K562 (cell line): Measurements from ENCODE around the gene ZDHHC3. TPM values are rescaled to one million over a fixed set of nuclear protein-coding genes. Genes with fewer than 3 reads are reported as not detected.

ENCODE experiments used
- ADNP ChIP-seq: fragments of 200-800 bp; sonication (Bioruptor generic); IDR thresholded peaks from 2 replicates; pipeline ENCODE4 v1.6.1; 2016; ENCODE audit warnings: missing genetic modification characterization, missing compliant biosample characterization
- CBX1 ChIP-seq: sonication (generic); IDR thresholded peaks from 2 replicates; pipeline ENCODE4 v1.6.1; 2016; ENCODE audit warnings: antibody characterized with exemption, low read depth, mild to moderate bottlenecking
- CBX3 ChIP-seq, 2 experiments: IDR thresholded peaks; 1 replicate in 1 of 2; 2 replicates in 1 of 2; pipeline ENCODE4 v1.6.1; 2012; ENCODE audit warnings: inconsistent platforms in 2 of 2, low read length in 2 of 2, borderline replicate concordance in 1 of 2, control low read depth in 1 of 2
- CUX1 ChIP-seq: fragments of 200-800 bp; sonication (Bioruptor generic); IDR thresholded peaks from 2 replicates; pipeline ENCODE4 v1.6.1; 2016; ENCODE audit warnings: missing genetic modification characterization, missing compliant biosample characterization
- FOXK2 ChIP-seq, 2 experiments: fragments of 450-650 bp; IDR thresholded peaks in 1 of 2; conservative IDR thresholded peaks in 1 of 2; 2 replicates each; pipeline ENCODE4 v1.6.1; 2016; ENCODE audit warnings: low read depth in 2 of 2, mild to moderate bottlenecking in 1 of 2
- HDAC1 ChIP-seq, 2 experiments: fragments of 450-650 bp; IDR thresholded peaks; 2 replicates each; pipeline ENCODE4 v1.6.1; 2016 to 2017; ENCODE audit warnings: inconsistent platforms in 1 of 2, mild to moderate bottlenecking in 1 of 2, moderate library complexity in 1 of 2
- HLTF ChIP-seq: fragments of 450-650 bp; IDR thresholded peaks from 2 replicates; pipeline ENCODE4 v1.6.1; 2016
- HOXB6 ChIP-seq: fragments of 250-450 bp; sonication (Bioruptor Pico); IDR thresholded peaks from 2 replicates; pipeline ENCODE4 v1.5.1; 2022; ENCODE audit warnings: mild to moderate bottlenecking, borderline replicate concordance
- MYNN ChIP-seq, 2 experiments: sonication (generic); formaldehyde crosslinking in 1 of 2; IDR thresholded peaks; 2 replicates each; pipeline versions ENCODE4 v1.5.0 to v1.6.1; 2016 to 2020; ENCODE audit warnings: antibody characterized with exemption in 1 of 2, missing genetic modification reagents in 1 of 2
- NR2F6 ChIP-seq: fragments of 450-650 bp; formaldehyde crosslinking; IDR thresholded peaks from 2 replicates; pipeline ENCODE4 v1.4.0; 2020; ENCODE audit warnings: mild to moderate bottlenecking
- RCOR1 ChIP-seq, 2 experiments: IDR thresholded peaks; 2 replicates each; pipeline ENCODE4 v1.6.1; 2012; ENCODE audit warnings: low read depth in 2 of 2, low read length in 2 of 2, borderline replicate concordance in 1 of 2, improper control_type of control experiment in 1 of 2
- SMARCA4 ChIP-seq: fragments of 450-650 bp; IDR thresholded peaks from 2 replicates; pipeline ENCODE4 v1.6.1; 2016
- SOX6 ChIP-seq: fragments of 450-650 bp; IDR thresholded peaks from 2 replicates; pipeline ENCODE4 v1.6.1; 2014; ENCODE audit warnings: mild to moderate bottlenecking
- TCF7L2 ChIP-seq: fragments of 150-350 bp; IDR thresholded peaks from 2 replicates; pipeline ENCODE4 v1.6.1; 2016; ENCODE audit warnings: low read depth, mild to moderate bottlenecking, low read length, moderate library complexity
- polyA plus RNA-seq, 8 experiments: library from polyadenylated mRNA; depleted of rRNA in 4 of 8; stranded (reverse) in 5 of 8; unstranded in 3 of 8; fragments of >200 nt; fragmentation: Nextera tagmentation in 2 of 8; fragmentation: Illumina TruSeq in 1 of 8; extraction: Ambion mirVana in 2 of 8; extraction: Trizol in 1 of 8; gene quantifications; 2 replicates each; pipeline versions ENCODE4 v1.2.1 to v1.2.3, GENCODE V29; 2011 to 2014; ENCODE audit warnings: inconsistent platforms in 1 of 8, missing spikeins in 1 of 8
- total RNA-seq, 7 experiments: library from RNA; depleted of rRNA in 6 of 7; stranded (reverse); fragments of >200 nt in 6 of 7; fragmentation: Illumina TruSeq in 2 of 7; extraction: Trizol in 2 of 7; gene quantifications; 2 replicates each; pipeline versions ENCODE4 v1.2.1 to v1.2.3, GENCODE V29; 2011 to 2021; ENCODE audit warnings: low replicate concordance in 1 of 7
- TF ChIP-seq, protein P1 (sequence below): fragments of 450-650 bp; formaldehyde crosslinking; IDR thresholded peaks from 2 replicates; pipeline ENCODE4 v1.4.0; 2022; ENCODE audit warnings: mild to moderate bottlenecking, moderate library complexity
- TF ChIP-seq, protein P2 (sequence below), 2 experiments: IDR thresholded peaks; 2 replicates each; pipeline ENCODE4 v1.6.1; 2012; ENCODE audit warnings: improper control_type of control experiment in 2 of 2, low read depth in 2 of 2, low read length in 2 of 2, borderline replicate concordance in 1 of 2
- TF ChIP-seq, protein P3 (sequence below): fragments of 250-450 bp; sonication (Bioruptor Pico); IDR thresholded peaks from 2 replicates; pipeline ENCODE4 v1.4.0; 2020; ENCODE audit warnings: mild to moderate bottlenecking, moderate library complexity, borderline replicate concordance

ZDHHC3 gene
- total and polyA plus RNA-seq, 9 of the 15 experiments (the other 6 are each of a cell fraction or from before 2014, with no cell fraction given) = 10.3 to 120 (median 67.2) TPM

GRCh38 chr3:44968447-44968858, 7.5 kb downstream of the ZDHHC3 start (continued):
- TF ChIP-seq CUX1 (CRISPR knock-in tag) = no peak
- peak; percentile 94 for TF ChIP-seq SOX6
- TF ChIP-seq ADNP = peak; percentile 68
- peak; percentile 65 for TF ChIP-seq MYNN (IDR thresholded peaks at IDR 0.05)
- no peak for TF ChIP-seq MYNN (CRISPR knock-in tag; IDR thresholded peaks at IDR 0.05)
- peak in 1 of 2 experiments; percentile 61; a peak in 1 of 3 replicates for TF ChIP-seq CBX3 (IDR thresholded peaks at IDR 0.05; ENCODE audit: borderline replicate concordance in 1 of 2, low read length in 2 of 2)
- peak; percentile 38 to 92; a peak in 2 of 4 replicates for TF ChIP-seq FOXK2 (conservative IDR thresholded peaks at IDR 0.05 in 1 of 2, IDR thresholded peaks at IDR 0.05 in 1 of 2; ENCODE audit: low read depth in 2 of 2)
- no peak for TF ChIP-seq NR2F6 (CRISPR knock-in tag)
- no peak for TF ChIP-seq CBX1
- TF ChIP-seq, protein P1, sequence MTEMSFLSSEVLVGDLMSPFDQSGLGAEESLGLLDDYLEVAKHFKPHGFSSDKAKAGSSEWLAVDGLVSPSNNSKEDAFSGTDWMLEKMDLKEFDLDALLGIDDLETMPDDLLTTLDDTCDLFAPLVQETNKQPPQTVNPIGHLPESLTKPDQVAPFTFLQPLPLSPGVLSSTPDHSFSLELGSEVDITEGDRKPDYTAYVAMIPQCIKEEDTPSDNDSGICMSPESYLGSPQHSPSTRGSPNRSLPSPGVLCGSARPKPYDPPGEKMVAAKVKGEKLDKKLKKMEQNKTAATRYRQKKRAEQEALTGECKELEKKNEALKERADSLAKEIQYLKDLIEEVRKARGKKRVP (CRISPR knock-in tag) = peak; percentile 38; the same call in 1 of the 2 replicates
- peak; percentile 93 for TF ChIP-seq SMARCA4
- TF ChIP-seq HDAC1 (IDR thresholded peaks at IDR 0.05) = peak in 1 of 2 experiments; percentile 77; a peak in 2 of 4 replicates
- TF ChIP-seq, protein P2, sequence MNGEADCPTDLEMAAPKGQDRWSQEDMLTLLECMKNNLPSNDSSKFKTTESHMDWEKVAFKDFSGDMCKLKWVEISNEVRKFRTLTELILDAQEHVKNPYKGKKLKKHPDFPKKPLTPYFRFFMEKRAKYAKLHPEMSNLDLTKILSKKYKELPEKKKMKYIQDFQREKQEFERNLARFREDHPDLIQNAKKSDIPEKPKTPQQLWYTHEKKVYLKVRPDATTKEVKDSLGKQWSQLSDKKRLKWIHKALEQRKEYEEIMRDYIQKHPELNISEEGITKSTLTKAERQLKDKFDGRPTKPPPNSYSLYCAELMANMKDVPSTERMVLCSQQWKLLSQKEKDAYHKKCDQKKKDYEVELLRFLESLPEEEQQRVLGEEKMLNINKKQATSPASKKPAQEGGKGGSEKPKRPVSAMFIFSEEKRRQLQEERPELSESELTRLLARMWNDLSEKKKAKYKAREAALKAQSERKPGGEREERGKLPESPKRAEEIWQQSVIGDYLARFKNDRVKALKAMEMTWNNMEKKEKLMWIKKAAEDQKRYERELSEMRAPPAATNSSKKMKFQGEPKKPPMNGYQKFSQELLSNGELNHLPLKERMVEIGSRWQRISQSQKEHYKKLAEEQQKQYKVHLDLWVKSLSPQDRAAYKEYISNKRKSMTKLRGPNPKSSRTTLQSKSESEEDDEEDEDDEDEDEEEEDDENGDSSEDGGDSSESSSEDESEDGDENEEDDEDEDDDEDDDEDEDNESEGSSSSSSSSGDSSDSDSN (IDR thresholded peaks at IDR 0.05; ENCODE audit: borderline replicate concordance in 1 of 2, low read depth in 2 of 2, low read length in 2 of 2) = 0 out of 4 replicates have a peak, but pooled peaks of 1 of the 2 experiments have one; percentile 5
- TF ChIP-seq HLTF = 0 out of 2 replicates have a peak, but pooled peaks have one; percentile 28
- no peak for TF ChIP-seq HOXB6 (CRISPR knock-in tag)
- TF ChIP-seq RCOR1 (IDR thresholded peaks at IDR 0.05; ENCODE audit: borderline replicate concordance in 1 of 2, low read depth in 2 of 2, low read length in 2 of 2) = peak; percentile 80 to 95; a peak in 3 of 4 replicates
- TF ChIP-seq, protein P3, sequence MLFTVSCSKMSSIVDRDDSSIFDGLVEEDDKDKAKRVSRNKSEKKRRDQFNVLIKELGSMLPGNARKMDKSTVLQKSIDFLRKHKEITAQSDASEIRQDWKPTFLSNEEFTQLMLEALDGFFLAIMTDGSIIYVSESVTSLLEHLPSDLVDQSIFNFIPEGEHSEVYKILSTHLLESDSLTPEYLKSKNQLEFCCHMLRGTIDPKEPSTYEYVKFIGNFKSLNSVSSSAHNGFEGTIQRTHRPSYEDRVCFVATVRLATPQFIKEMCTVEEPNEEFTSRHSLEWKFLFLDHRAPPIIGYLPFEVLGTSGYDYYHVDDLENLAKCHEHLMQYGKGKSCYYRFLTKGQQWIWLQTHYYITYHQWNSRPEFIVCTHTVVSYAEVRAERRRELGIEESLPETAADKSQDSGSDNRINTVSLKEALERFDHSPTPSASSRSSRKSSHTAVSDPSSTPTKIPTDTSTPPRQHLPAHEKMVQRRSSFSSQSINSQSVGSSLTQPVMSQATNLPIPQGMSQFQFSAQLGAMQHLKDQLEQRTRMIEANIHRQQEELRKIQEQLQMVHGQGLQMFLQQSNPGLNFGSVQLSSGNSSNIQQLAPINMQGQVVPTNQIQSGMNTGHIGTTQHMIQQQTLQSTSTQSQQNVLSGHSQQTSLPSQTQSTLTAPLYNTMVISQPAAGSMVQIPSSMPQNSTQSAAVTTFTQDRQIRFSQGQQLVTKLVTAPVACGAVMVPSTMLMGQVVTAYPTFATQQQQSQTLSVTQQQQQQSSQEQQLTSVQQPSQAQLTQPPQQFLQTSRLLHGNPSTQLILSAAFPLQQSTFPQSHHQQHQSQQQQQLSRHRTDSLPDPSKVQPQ (CRISPR knock-in tag) = no peak
- TF ChIP-seq TCF7L2 = peak; percentile 24; the same call in 1 of the 2 replicates
